HG03378 (cell line): ENCODE data around the gene HAUS8.
"Not testable (repeated sequence)": the region's sequence is repeated elsewhere in the genome, so short reads cannot be mapped to it uniquely, and the experiment has no call there.

Experiments used
- ATAC-seq: cut with Tn5 transposase; IDR thresholded peaks from one replicate; pipeline ENCODE4 v1.9.1; 2021; ENCODE audit warnings: mild to moderate bottlenecking, moderate library complexity; ENCODE audit not compliant: unreplicated experiment

The HAUS8 gene

DNA sequence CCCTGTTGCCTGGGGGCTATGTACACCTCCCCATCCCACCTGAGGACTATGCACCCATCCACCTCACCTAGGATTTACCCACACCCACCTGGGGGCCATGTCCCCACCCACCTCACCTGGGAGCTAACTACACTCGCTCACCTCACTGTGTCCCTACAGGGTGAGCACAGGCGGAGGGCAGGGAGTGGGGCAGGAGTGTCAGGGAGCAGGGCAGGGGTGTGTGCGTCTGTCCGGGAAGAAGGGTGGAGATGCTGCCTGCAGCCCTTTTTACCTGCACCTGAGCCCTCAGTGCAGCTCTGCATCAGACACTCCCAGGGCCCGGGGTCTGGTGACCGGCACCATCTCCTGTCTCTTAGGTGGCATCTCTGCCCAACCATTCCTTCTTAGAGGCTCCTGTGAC lies 38.1 kb downstream of the HAUS8 start:
- ATAC-seq: no peak

DNA sequence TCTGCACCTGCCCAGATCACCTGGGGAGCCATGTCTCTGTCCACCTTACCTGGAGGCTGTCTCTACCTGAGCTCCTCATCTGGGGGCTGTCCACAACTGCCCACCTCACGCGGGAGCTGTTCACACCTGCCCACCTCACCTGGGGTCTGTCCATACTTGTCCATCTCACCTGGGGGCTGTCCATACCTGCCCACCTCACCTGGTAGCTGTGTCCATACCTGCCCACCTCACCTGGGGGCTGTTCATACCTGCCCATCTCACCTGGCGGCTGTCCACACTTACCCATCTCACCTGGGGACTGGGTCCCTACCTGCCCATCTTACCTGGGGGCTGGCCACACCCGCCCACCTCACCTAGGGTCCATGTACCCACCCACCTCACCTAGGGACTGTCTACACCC lies 38.6 kb downstream of the HAUS8 start:
- no peak for ATAC-seq

DNA sequence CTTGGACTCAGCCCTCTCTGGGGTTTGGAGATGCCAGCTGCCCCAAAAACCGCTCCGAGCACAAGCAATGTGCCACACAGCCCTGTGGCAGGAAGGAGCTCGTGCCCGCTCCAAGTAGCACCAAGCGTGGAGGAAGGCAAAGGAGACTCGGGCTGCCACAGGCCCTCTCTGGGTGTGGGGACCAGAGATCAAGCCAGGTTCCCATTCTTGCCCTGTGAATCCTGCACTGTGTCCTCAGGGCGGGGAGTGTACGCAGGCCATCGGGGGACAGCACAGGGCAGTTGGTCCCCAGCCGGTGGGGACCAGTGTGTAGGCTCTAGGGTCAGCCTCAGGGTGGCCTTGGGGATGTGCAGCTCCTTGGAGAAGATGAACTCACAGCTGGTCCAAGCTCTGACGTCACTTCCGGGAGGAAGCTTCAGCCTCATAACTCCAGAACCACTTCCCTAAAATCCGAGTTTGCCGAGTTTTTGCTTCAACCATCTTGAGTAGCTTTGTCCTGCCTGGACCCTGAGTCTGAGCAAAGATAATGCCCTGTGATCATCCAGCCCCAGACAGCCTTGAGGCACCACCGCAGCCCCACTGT lies 39.3 kb downstream of the HAUS8 start:
- ATAC-seq: no peak

DNA sequence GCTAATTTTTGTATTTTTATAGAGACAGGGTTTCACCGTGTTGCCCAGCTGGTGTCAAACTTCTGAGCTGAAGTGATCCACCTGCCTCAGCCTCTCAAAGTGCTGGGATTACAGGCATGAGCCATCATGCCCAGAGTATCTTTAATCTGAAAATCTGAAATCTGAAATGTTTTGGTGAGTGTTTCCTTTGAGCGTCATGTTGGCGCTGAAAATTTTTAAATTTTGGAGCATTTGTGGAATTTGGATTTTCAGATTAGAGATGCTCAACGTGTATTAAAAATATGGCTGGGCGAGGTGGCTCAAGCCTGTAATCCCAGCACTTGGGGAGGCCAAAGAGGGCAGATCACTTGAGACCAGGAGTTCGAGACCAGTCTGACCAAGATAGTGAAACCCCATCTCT lies 43.5 kb downstream of the HAUS8 start:
- no peak for ATAC-seq

DNA sequence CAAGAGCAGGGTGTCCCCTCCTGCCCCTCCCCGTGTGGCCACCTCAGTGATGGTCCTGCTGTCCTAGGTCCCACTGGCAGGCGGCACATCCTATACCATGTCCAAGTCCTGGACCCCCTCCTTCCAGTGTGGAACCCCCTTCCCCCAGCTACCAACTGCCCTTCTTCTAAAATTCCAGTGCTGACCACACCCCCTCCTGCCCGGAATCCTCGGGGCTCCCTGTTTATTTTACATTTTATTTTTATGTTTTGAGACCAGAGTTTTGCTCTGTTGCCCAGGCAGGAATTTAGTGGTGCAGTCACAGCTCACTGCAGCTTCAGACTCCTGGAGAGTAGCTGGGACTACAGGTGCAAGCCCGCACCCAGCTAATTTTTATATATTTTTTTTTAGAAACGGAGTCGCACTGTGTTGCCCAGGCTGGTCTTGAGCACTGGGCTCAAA lies 47.7 kb downstream of the HAUS8 start:
- ATAC-seq: no peak

DNA sequence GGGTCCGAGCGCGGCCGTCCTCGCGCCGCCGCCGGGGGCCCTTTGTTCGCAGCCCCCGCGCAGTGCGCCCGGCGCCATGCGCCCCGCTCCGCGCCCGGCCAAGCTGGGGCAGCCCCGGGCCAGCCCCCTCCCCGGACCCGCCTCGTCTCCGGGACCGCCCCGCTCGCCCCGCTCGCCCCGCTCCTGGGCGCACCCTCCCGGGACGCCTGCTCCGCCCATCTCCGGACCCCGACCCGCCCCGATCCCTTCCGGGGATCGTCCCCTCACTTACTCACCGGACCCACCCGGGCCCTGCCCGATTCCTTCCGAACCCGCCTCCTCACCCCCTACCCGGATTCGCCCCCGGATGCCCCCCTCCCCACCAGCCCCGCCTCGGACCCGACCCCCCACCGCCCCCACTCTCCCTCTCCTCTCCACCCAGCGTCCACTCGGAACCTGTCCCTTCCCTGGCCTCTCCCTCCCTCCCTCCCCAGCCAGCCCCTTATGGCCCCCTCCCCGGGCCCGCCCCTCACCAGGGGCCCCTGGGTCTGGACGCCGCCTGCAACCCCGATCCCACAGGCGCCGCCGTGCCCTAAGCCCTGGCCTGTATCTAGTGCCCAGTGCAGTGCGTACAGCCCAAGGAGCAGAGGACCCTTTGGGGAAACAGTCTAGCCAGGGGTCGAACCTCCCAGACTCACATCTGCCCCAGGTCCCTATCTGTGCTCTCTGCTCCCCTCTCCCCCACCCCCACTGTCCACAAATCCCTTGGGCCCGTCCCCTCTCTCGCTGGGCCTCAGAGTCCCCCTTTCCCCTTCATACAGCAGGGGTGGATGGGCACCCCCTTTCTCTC lies 48.3 kb downstream of the HAUS8 start, which contains the start of gene CPAMD8:
Gene CPAMD8 (minus strand): TSS at position 105 of the 829 bp plus-strand sequence. CDS start 168 bp downstream, outside the sequence.
- no peak for ATAC-seq

DNA sequence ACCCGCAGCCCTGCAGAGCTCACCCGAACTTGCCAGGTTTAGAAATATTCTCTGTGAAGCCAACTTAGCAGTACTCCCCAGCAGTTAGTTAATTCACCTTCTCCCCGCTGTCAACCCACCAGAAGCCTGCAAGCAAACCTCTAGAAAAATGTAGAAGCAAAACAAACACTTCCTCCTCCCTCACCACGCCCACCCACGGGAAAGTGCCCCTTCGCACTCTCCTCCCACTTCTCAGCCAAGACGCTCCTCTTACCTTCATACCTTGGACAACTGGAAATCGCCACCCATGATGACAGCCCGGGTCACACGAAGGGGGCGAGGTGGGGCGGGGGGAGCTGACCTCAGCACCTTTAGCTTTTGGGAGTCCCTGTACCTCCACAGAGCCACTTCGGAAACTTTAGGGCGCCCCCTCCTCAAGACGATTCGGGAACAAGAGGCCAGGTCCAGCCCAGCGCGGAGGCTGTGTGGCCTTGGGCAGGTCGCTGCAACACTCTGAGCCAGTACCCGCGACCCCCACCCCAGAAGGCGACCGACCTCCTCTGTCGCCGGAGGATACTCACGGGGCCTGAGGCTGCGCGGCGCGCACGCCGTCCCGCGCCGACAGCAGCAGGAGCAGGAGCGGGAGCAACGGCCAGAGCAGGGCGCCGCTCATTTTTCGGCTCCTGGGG lies 49.1 kb downstream of the HAUS8 start:
- ATAC-seq: no peak

DNA sequence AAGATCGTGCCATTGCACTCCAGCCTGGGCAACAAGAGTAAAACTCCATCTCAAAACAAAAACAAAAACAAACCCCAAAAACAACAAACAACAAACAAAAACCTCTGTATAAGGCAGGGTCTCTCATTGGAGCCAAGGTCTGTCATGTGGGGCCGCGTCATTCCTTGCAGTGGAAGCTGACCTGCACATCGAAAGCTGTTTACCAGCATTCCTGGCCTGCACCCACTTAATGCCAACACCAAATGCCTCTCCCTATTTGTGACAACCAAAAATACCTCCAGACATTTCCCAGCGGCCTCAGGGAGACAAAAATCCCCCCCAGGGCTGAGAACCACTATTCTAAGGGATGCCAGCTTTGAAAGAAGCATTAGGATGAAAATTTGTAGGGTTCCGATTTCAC lies 49.9 kb downstream of the HAUS8 start:
- no peak for ATAC-seq

DNA sequence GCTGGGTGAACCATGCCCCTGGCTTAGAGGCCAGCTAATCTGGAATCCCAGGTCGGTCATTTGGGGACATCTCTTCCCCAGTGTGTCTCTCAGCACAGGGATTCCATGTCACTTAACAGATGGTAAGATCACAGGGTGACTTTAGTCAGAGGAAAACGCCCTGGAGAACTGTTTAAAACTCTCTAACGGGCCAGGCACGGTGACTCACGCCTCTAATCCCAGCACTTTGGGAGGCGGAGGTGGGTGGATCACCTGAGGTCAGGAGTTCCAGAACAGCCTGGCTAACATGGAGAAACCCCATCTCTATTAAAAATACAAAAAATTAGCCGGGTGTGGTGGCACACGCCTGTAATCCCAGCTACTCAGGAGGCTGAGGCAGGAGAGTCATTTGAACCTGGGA lies 50.3 kb downstream of the HAUS8 start:
- not testable (repeated sequence) for ATAC-seq

DNA sequence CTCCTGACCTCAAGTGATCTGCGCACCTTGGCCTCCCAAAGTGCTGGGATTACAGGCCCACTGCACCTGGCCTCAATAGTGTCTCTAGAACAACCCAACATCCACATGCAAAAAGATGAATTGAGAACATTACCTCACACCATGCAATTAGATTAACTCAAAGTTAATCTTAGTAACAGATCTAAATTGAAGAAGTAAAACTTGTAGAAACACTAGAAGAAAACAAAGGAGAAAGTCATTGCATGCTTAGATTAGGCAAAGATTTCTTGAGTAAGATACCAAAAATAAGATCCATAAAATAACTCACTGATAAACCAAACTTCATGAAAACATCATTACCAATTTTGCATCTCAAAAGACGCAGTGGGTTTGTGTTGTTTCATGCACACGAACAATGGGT lies 51.4 kb downstream of the HAUS8 start:
- ATAC-seq: no peak

DNA sequence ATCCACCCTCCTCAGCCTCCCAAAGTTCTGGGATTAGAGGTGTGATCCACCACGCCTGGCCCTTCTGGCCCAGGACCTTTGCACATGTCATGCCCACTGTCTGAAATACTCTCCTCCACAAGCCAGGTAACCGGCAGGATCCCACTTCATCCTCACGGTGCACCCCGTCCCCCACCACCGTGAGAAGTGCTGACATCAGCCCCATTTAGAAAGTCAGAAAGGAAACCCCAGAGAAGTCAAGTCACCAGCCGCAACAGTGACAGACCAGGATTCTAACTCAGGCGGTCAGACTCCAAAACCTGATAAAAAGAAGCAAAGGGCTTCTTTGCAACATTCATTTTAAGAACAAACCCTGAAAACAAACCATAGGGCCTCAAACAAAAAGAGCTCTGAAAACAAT lies 52.5 kb downstream of the HAUS8 start:
- no peak for ATAC-seq

DNA sequence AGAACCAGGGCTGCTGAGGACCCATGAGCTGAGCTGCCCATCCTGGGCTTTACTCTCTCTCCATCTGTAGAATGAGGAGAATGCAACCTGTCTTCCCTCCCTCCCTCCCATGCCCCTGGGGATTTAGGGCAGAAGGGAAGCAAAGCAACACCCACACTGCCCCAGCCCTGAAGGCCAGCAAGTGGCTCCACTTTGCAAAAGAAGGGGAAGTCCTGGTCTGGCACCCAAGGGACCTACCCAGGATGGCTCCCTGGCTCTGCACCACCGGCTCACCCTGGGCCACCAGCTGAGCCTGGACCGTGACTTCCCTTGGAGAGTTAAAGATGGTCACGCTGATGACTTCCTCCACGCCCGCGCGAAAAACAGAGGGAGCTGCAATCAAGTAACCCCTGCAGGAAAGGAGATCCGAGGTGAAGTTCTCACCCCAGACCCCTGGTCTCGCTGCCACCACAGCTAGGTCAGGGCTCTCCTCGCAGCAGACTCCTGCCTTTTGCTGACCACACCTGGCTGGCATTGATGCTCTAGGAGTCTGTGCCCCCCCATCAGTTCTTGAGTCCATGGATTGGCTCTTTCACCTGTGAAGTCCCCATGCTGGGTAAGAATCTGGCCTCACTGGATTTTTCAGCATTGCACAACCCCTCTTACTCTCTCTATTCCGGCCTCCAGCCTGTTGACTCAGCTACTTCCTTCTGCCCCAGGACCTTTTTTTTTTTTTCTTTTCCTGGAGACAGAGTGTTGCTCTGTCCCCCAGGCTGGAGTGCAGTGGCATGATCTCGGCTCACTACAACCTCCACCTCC lies 53.3 kb downstream of the HAUS8 start:
- ATAC-seq: no peak

DNA sequence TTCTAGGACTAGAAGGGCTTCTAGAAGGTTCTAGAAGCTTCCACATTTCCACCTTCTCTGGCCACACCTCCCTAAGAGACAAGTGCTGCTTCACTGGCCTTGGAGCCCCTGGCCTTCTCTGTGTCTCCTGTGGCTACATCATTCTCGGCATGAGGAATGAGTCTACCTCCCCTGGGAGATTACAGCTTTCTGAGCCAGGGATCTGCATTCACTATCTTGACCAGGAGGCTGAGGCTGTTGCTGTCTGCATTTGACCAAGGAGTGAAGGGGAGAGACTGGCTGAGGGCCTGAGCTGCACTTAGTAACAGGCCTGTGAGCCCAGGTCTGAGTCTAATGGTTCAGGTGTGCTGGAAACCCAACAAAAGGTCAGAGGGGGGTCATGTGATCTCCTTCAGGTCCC lies 53.9 kb downstream of the HAUS8 start:
- no peak for ATAC-seq

DNA sequence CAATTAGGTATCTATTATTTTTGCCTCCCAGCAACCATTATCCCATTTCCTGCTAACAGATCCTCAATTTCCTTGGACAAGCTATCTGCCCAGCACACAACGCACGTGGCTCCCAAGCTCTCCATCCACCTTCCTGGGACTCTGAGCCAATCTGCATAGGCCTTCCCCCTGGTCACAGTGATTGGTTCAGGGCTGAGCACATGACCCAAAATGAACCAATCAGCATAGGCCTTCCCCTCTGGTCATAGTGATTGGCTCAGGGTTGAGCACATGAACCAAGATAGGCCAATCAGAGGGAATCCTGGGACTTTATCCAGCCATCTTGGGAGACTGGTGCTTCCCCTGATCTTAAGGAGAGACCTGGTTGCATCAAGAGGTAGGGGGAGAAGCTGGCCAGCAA lies 54.4 kb downstream of the HAUS8 start:
- no peak for ATAC-seq

DNA sequence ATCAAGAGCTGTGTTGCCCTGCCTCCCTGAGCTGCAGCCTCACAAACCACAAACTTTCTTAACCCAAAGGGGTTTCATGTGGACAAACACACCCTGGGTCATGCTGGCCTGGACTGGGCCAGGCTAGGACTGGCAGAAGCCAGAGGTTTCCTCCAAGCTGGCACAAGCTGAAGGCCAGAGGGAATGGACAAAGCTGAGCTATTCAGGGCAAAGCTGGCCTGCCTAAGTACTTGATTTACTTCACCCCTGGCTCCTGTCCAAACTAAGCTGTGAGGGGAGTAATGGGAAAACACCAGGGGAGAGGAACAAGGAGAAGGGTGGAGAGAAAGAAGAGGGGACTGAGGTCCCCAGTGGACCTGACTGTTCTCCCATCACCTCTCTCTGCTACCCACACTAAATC lies 54.9 kb downstream of the HAUS8 start:
- no peak for ATAC-seq

DNA sequence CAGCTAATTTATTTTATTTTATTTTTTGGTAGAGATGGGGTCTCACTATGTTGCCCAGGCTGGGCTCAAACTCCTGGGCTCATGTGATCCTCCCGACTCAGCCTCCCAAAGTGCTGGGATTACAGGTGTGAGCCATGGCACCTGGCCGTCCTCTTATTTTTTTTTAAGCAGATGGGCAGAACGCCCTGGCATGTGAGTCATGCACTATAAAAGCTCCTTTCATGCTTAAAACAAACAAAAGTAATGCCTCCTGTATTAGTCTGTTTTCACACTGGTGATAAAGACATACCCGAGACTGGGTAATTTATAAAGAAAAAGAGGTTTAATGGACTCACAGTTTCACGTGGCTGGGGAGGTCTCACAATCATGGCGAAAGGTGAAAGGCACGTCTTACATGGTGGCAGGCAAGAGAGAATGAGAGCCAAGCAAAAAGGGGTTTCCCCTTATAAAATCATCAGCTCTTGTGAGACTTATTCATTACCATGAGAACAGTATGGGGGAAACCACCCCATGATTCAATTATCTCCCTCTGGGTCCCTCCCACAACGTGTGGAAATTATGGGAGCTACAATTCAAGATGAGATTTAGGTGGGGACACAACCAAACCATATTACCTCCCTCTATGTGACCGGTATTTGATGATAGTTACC lies 60.9 kb downstream of the HAUS8 start:
- ATAC-seq: not testable (repeated sequence)

DNA sequence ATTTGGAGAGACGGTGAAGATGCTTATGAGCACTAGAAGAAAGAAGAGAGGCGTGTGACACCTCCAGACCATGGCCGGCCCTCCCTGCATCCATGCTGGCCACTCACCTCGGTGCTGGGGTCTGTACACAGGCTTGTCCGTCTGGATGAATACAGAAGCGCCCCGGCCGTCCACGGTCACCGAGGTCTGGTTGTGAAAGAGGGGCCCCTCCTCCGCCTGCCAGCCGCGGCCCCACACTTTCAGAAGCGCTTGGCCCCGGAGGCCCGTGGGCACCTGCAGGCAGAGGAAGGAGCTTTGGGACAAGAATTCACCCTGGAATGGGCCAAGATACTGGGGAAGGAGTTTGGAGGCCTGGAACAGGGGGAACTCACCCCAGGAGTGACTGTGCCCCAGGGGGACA lies 63.8 kb downstream of the HAUS8 start:
- no peak for ATAC-seq

DNA sequence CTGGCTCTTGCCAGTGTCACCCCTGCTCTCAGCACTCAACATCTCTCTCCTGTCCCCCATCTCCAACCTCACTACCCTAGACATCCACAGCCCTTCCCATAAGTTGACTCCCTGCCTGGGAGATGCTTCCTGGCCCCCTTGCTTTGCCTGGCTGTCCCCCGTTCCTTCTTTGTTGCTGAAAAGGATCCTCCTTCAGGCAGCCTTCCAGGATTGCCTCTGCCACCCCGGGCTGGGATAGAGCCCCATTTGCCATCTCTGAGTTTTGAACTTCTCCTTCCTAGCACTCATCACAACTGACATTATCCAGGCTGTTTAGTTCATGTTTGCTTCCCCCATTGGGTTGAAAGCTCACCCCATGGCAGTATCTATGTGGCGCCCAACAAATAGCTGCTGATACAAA lies 68.7 kb downstream of the HAUS8 start:
- no peak for ATAC-seq

DNA sequence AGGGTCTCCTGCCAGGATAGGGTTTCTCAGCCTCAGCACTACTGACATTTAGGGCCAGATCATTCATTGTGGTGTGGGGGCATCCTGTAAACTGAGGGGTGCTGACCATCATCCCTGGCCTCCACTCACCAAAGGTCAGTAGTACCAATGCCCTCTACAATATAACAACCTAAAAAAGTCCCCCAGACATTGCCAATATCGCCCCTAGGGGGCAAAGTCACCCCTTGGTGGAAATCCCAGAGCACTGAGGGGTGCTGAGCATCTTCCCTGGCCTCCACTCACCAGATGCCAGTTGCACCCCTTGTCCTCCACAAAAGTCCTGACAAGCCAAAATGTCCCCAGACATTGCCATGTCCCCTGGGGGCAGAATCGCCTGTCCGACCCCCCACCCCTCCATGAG lies 70.3 kb downstream of the HAUS8 start:
- ATAC-seq: no peak

DNA sequence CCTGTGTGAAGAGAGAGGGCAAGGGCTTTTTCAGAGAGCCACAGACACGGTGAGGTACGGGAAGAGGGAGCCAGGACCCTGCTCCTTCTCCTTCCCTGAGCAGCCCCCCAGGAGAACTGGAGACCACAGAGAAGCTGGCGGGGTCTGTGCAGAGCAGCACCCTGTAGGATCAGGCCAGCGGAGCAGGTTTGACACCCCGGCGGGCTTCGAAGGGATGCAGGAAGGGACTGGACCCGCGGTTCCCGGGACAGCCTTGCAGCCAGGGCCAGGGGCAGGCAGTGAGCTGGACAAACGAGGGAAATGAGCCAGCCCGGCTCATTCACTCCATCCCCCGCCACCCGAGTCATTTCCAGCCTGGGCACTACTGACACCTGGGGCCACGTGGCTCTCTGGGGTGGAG lies 70.9 kb downstream of the HAUS8 start:
- no peak for ATAC-seq

DNA sequence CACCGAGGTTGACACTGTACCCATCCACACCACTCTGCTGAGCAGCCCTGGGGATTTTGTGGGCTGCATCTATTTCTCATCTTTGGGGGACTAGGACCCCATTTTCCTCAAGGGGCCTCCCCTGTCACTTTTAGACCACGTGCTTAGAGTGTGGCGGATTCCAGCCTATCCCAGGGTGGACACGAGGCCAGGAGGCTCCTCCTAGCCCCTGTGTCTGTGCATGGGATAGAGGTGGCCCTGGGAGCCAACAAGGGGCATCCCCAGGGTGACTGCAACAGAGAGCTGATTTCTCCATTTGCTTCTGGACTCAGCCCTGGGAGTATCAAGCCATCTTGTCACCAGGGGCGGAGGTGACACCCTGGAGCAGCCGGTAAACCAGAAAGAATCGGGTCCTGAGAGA lies 72.8 kb downstream of the HAUS8 start:
- no peak for ATAC-seq
